Measurements from ENCODE around the gene NFIA.

The NFIA gene

DNA sequence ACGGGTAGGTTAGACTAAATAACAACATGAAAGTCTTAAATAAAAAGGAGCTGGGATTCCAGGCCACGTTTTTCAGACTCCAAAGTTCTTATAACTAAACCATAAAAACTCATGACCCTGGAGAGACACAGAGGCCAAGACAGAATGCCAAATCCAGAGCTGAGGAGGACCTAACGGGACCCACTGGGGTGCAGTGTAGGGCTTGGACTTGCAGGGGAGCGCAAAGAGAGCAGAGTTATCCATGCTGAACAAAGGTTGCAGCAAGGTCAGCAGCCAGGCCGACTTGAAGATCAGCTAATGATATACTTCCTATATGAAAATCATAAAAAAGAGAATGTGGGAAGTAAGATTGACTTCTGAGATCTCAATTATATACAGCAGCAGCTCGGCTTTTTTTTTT, 405.4 kb downstream of the NFIA start:
- peaks cover 32% of the 10 kb centered on the region for H3K4me1 Mint-ChIP-seq
- TF ChIP-seq, protein P1, sequence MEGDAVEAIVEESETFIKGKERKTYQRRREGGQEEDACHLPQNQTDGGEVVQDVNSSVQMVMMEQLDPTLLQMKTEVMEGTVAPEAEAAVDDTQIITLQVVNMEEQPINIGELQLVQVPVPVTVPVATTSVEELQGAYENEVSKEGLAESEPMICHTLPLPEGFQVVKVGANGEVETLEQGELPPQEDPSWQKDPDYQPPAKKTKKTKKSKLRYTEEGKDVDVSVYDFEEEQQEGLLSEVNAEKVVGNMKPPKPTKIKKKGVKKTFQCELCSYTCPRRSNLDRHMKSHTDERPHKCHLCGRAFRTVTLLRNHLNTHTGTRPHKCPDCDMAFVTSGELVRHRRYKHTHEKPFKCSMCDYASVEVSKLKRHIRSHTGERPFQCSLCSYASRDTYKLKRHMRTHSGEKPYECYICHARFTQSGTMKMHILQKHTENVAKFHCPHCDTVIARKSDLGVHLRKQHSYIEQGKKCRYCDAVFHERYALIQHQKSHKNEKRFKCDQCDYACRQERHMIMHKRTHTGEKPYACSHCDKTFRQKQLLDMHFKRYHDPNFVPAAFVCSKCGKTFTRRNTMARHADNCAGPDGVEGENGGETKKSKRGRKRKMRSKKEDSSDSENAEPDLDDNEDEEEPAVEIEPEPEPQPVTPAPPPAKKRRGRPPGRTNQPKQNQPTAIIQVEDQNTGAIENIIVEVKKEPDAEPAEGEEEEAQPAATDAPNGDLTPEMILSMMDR (IDR thresholded peaks at IDR 0.05; ENCODE audit: unreplicated experiment in 3 of 3) = no peak

DNA sequence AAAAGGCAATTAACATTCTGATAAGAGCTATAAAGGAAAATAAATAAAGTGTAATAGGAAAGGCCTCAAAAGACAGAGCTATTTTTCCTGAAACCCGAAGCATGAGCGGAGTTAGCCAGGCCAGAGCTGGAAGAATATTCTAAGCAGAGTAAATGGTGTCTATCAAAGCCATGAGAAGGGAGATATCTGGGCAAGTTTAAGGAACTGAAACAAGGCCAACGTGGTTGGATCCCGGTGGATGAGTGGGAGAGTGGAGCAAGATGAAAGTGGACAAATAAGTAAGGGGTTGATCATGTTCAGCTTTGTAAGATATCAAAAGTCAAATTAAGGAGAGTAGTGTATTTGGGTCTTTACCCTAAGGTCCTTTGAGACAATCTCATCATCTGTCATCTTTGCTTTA, 408.6 kb downstream of the NFIA start:
- H3K9me3 Mint-ChIP-seq = no peaks in the 10 kb centered on the region
- peaks cover 30% of the 10 kb centered on the region for H3K4me1 Mint-ChIP-seq
- no peak overlapping the region for H3K4me3 Mint-ChIP-seq
- H3K36me3 Mint-ChIP-seq (ENCODE audit: low read depth) = no peaks in the 10 kb centered on the region
- TF ChIP-seq, protein P1 (IDR thresholded peaks at IDR 0.05; ENCODE audit: unreplicated experiment in 3 of 3) = no peak
- peak overlapping the region in 2 of 3 experiments; percentile 50 to 54 for H3K27ac Mint-ChIP-seq
- no peaks in the 10 kb centered on the region for H3K27me3 Mint-ChIP-seq (ENCODE audit: low read depth)

More for the DNA sequence above, 405.4 kb downstream of the NFIA start:
- Mint-ChIP-seq H3K4me3 (no peak overlapping the region), H3K9me3 (no peaks in the 10 kb centered on the region), H3K27ac (peak overlapping the region; percentile 14 to 33 (median 17)), H3K36me3 (ENCODE audit: low read depth) (no peaks in the 10 kb centered on the region), H3K27me3 (ENCODE audit: low read depth) (peaks cover 4% of the 10 kb centered on the region)

DNA sequence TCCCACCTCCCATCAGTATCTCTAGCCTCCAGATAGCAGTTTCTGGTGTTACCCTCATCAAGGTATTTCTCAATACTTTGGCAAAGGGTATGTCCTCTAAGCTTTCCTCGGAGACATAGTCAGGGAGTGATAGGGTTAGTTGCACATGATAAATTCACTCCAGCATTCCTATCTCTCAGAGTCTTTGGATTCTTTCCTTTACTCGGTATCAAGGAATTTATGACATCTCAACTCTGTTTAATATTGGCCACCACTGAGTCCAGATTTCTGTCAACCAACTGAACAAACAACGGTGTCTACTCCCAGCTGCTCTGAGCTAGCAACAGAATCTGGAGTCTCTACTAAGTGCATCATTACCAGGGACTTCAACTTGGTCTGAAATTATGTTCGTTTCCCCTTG, 409.1 kb downstream of the NFIA start:
- peaks cover 27% of the 10 kb centered on the region for H3K4me1 Mint-ChIP-seq
- H3K27ac Mint-ChIP-seq = peak overlapping the region in 2 of 3 experiments; percentile 50 to 54
- H3K27me3 Mint-ChIP-seq (ENCODE audit: low read depth) = no peaks in the 10 kb centered on the region
- H3K4me3 Mint-ChIP-seq = no peak overlapping the region
- H3K9me3 Mint-ChIP-seq = no peaks in the 10 kb centered on the region
- TF ChIP-seq, protein P1 (IDR thresholded peaks at IDR 0.05; ENCODE audit: unreplicated experiment in 3 of 3) = no peak
- no peaks in the 10 kb centered on the region for H3K36me3 Mint-ChIP-seq (ENCODE audit: low read depth)

DNA sequence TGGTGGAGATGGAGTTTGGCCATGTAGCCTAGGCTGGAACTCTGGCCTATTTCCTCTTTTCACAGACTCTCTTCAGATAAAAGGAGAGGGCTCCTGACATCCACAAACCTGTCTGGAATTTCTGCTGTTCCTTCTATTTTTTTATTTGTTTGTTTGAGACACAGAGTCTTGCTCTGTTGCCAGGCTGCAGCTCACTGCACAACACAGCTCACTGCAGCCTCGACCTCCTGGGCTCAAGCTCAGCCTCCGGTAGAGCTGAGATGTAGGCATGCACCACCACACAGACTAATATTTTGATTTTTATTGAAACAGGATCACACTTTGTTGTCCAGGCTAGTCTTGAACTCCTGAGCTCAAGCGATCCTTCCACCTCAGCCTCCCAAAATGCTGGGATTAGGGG, 411.6 kb downstream of the NFIA start:
- H3K27me3 Mint-ChIP-seq (ENCODE audit: low read depth) = no peaks in the 10 kb centered on the region
- peak overlapping the region in 1 of 3 experiments; percentile 48 for H3K27ac Mint-ChIP-seq
- H3K4me3 Mint-ChIP-seq = no peak overlapping the region
- H3K36me3 Mint-ChIP-seq (ENCODE audit: low read depth) = no peaks in the 10 kb centered on the region
- TF ChIP-seq, protein P1 (IDR thresholded peaks at IDR 0.05; ENCODE audit: unreplicated experiment in 3 of 3) = no peak
- H3K9me3 Mint-ChIP-seq = no peaks in the 10 kb centered on the region
- peaks cover 26% of the 10 kb centered on the region for H3K4me1 Mint-ChIP-seq

DNA sequence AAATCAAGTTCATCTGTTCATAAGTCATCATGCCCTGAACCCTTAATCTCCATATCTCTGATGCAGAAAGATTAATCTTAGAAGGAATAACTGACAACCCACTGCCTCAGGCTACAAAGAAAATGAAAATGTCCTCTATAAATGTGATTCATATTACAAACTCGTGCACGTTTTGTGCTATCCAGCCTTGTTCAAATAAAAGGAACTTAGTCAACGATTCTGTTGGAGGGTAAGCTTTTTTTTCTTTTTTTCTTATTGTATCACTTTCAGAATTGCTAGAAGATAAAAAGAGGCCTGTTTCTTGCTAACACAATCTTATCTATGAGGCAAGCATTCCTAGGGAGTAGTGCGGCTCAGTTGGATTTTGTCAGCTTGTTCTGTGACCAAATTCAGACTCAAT, 414.1 kb downstream of the NFIA start:
- H3K4me3 Mint-ChIP-seq = no peak overlapping the region
- H3K9me3 Mint-ChIP-seq = no peaks in the 10 kb centered on the region
- H3K27me3 Mint-ChIP-seq (ENCODE audit: low read depth) = no peaks in the 10 kb centered on the region
- TF ChIP-seq, protein P1 (IDR thresholded peaks at IDR 0.05; ENCODE audit: unreplicated experiment in 3 of 3) = no peak
- peaks cover 18% of the 10 kb centered on the region for H3K4me1 Mint-ChIP-seq
- no peak overlapping the region for H3K27ac Mint-ChIP-seq
- no peaks in the 10 kb centered on the region for H3K36me3 Mint-ChIP-seq (ENCODE audit: low read depth)

DNA sequence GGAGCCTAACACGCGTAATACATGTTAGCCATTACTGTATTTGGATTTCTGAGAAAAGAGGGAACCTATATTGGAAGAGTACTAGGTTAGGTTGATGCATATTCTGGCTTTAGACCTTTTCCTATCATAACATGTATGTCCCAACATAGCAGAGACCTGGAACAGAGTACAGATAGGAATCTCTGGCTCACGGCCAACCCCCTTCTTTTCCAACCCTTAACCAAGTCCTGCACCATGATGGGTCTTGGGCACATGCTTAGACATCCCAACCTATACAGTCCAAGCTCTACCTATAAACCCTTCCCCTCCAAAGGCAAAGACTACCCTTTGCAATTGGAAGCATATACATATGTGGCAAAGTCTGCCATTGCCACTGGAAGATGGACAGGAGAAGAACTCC, 414.7 kb downstream of the NFIA start:
- peaks cover 18% of the 10 kb centered on the region for H3K4me1 Mint-ChIP-seq
- H3K36me3 Mint-ChIP-seq (ENCODE audit: low read depth) = no peaks in the 10 kb centered on the region
- H3K9me3 Mint-ChIP-seq = no peaks in the 10 kb centered on the region
- no peak overlapping the region for H3K4me3 Mint-ChIP-seq
- no peak overlapping the region for H3K27ac Mint-ChIP-seq
- TF ChIP-seq, protein P1 (IDR thresholded peaks at IDR 0.05; ENCODE audit: unreplicated experiment in 3 of 3) = no peak
- no peaks in the 10 kb centered on the region for H3K27me3 Mint-ChIP-seq (ENCODE audit: low read depth)

Data from nephron (organoid).